GM19240 (cell line): ENCODE results near the gene OBI1.
"Not testable (repeated sequence)": the region's sequence is repeated elsewhere in the genome, so short reads cannot be mapped to it uniquely, and the experiment has no call there.

Experiments
- DNase-seq: peaks from one replicate; pipeline ENCODE4 v3.0.0; 2011; ENCODE audit warnings: low spot score; ENCODE audit not compliant: insufficient read length

Gene OBI1

DNA sequence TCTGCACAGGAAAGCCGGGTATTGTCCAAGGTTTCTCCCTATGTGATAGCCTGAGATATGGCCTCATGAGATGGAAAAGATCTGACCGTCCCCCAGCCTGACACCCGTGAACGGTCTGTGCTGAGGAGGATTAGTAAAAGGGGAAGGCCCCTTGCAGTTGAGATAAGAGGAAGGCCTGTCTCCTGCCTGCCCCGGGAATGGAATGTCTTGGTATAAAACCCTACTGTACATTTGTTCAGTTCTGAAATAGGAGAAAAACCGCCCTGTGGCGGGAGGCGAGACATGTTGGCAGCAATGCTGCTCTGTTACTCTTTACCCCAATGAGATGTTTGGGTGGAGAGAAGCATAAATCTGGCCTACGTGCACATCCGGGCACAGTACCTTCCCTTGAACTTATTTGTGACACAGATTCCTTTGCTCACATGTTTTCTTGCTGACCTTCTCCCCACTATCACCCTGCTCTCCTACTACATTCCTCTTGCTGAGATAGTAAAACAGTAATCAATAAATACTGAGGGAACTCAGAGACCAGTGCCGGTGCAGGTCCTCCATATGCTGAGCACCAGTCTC, 11.8 kb downstream of the OBI1 start:
- DNase-seq: not testable (repeated sequence)

DNA sequence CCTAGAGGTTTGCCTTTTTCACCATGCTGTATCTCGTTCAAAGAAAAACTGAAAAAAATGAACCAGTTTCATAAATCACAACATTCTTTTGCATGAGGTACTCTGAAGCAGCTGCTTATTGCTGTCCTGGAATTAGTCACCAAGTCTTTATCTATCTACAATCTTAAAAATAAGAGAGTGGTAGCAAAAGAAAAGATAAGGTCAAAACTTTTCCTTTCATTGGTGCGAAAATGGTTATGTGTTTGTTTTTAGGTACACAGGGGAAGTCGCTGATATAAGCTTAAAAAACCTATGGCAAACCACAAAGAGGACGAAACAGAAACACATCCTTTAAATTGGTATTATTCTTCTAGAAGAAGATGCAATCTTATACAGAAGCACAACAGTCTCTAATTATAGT, 20.7 kb downstream of the OBI1 start:
- DNase-seq: no peak

DNA sequence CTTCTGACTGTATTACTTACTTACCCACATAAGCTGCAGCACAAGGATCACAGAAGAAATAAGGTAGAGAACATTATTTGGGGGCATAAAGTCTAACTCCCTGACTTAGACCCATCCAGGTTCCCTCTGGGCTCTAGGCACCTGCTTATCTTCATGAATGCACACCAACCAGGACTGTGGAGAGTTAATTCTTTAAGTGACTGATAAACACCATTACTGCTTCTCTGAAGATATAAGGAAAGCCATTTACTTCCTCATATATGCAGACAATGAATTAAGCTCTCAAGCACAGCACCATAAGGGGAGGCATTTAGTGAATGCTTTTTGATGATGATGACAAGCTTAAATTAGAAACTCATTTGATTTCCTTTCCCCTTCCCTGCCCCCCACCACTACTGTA, 22.5 kb downstream of the OBI1 start:
- DNase-seq: no peak

DNA sequence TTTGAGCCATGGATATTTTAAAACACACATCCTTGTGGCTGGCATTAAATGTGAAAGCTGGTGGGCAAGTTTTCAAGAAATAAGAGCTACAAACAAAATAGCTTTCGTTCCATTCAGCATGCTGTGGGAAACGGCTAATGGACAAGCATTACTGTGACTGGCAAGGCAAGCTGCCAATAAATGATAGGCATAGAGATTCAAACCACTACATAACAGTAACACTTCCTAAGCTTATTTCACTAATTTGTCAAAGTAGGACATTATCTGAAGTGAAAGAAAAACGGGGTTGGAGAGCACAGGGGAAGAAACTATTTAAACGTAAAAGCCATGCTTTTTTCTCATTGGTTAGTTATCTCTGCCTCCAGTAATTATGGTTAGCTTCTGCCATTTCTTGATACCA, 26.0 kb downstream of the OBI1 start:
- no peak for DNase-seq

DNA sequence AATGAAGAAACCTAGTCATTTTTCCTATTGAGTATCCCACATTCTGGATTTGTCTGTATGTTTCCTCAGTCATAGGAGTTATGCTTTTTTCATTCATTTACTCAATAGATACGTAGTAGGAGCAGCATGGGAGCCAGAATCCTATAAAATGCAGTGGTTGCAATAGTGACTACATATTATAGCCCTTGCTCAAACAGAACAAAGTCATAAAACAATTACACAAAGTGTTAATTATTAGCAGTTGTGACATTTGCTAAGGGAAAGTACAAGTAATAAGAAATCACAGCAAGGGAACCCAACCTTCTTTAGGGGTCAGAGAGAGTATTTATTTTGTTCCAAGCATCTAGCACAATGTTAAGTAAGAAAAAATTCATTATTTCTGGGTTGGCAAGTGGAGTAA, 27.9 kb downstream of the OBI1 start:
- DNase-seq: no peak

DNA sequence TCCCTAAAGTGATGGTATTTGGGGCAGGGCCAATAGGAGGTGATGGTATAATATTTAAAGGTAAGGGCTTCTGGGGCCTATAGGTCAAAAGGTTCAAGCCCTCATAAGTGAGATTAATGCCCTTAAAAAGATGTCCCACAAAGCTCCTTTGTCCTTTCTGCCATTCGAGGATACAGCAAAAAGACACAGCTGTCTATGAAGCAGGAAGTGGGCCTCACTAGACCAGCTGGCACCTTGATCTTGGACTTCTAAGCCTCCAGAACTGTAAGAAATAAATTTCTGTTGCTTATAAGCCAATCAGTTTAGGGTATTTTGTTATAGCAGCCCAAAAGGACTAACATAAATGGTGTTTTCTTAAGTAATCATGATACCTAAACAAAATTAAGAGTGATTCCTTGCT, 28.4 kb downstream of the OBI1 start:
- DNase-seq: no peak

DNA sequence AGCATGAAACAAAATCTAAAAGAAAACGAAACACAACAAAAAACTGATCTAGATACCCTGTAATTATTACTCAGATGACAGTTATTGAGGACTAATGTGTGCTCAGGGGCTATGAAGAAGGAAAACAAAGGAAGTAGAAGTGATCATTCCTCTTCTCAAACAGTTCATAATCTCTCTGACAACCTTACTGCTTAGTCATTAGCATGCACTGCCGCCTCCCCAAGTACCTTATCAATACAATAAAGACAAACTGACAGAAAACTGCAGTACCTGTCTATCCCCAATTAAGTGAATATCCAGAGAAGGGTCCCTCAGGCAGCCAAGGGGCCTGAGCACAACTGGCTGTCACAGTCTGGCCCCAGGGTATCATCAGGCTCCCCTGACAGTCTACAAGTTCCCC, 33.6 kb downstream of the OBI1 start:
- DNase-seq: no peak

DNA sequence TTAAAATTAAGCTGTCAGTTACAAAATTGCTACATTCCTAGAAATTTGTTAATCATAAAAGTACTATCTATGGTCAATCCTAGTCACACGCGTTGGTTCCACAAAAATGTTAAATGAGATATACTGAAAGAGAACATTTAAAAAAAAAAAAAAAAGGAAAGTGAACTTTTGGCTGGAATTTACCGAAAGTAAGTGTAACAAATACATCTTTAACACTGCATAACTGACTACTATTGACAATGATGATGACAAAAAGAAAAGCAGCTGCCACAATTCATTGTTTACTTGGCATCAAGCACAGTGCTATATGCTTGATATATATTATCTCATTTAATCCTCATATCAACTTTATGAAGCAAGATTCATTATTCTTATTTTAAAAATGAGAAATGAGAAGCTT, 35.8 kb downstream of the OBI1 start:
- DNase-seq: no peak

DNA sequence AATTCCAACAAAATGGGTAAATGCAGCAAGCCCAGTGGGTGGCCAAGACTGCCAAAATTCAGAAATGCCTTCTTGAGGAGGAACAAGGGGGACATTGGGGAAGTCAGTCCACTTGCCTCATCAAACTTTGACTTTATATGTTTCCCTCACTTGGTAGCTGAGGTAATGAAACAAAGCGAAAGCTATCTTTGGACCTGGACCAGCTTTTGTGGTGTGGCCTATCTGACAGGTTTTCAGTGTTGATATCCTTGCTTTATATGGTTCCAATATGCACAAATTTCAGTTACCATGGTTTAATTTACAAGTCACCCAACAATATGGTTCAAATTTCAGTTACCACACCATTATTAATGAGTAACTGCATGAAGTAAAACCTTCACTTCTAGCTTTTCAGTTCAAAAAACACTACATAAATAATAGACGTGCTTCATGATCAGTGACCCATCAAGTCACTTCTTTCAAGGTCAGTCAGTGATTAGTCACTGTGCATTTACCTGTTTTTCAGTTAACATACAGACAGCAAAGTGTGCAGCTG, 38.0 kb downstream of the OBI1 start:
- no peak for DNase-seq

DNA sequence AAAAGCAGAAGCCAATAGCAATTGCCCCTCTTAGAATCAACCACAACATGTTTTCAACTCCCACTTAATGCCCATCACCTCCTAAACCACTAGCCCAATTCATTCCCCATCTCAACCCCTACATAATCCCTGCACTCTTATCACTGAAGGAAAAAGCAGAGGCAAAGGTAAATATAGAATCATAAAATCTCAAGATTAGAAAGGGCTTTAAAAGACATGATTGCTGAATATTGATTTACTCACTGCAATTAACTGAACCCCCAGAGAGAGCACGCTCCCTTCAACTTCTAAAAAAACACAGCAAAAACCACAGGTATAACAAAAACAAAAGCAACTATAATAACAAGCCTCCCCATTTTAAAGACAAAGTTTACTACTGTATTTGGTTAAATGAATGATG, 40.5 kb downstream of the OBI1 start:
- no peak for DNase-seq

DNA sequence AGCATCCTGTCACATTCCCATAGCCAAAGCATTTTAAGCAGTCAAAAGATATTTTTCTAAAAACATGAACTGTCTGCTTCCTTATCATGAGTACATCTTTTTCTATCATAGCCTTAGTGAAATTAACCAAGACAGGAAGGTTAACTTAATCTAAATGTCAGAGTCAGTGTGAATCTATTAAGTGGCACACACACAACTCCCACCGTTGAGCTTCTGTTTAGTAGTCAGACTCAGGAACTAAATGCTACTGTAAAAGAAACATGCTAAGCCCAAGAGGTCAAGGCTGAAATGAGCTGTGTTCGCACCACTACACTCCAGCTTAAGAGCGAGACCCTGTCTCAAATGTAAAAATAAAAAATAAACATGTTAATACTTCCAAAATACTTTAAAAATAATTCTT, 47.9 kb downstream of the OBI1 start:
- no peak for DNase-seq

DNA sequence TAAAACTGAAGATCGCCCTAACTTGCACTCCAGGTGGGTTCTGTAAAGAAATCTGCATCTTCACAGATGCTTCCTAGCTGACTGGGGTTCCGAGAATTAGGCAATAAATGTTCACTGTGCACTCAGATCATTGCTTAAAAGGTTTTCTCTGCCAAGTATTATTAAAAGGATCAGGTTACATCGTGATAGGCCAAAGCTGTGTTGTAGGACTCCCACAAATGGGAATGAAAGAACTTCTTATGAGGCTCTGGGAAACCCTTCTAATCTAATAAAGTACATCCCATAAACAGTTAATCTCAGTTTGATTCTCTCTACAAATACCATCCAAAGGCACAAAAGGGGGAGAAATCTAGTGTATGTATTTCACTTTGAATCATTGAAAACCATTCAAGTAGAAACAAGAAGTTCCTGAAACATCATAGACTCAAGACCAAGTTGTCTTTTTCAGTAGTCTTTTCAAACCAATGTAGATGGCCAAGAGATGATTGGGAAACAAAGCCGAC, 48.5 kb downstream of the OBI1 start:
- no peak for DNase-seq

DNA sequence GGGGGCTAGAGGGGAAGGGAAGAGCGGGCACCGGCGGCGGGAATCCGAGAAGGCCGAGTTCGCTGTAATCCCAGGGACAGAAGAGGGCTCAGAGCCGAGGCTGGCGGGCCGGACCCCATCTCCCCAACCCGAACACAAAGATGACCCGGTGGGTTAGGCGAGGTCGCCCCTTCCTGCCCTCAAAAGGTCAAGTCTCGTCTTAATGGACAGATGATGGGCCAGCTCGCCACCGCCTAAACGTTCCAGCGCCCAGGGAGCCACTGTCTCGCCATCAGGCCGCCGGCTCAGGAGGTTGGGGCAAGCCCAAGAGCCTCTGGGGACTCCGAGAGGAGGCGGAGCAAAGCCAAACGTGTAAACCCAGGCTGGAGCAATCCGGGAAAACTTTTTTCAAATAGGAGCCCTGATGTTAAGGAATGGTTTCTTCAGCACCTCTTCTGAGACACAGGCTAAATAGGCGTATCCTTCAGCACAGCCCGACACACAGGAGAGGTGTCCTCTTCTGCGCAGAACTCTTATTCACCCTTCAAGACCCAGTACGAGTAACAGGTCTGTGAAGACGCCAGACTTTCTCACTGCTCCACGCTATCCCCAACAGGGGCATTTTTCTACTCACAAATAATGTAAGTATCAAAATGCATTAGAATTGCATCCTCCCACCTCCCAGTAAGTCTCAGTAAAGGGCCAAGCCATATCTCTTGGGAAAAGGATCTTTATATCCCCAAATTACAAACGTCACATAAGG, 49.3 kb downstream of the OBI1 start:
- no peak for DNase-seq

DNA sequence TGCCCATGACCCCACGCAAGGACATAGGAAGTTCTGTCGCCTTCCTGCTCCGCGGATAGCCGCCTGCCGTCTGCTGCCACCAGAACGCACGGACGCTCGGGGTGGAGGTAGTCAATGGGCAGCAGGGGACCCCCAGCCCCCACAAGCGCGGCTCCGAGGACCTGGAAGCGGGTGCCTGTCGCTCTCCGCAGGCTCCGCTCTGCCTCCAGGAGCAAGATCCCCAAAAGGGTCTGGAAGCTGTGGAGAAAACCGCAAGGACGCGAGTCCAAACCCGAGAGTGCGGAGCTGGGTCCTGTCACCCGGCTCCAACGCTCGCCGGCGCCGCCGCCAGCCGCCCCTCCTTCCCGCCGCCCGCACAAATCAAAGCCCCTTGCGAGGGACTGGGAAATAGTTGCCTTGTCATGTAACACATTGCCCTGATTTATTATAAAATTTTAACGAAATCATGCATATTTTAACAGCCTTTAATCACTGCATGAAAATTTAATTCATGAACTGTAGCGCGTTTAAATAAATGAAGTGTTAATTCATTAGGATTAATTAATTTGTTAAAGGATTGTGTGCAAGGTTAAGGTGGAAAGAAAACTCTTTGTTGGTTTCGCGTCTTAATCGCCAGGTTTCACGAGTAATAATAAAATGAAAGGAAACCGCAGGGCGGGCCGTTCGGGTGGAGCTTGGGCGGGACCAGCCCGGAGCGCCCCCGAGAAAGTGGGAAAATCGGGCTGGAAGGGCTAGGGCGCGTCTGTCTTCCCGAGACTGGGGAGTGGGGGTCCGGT, 50.1 kb downstream of the OBI1 start:
- DNase-seq: no peak

DNA sequence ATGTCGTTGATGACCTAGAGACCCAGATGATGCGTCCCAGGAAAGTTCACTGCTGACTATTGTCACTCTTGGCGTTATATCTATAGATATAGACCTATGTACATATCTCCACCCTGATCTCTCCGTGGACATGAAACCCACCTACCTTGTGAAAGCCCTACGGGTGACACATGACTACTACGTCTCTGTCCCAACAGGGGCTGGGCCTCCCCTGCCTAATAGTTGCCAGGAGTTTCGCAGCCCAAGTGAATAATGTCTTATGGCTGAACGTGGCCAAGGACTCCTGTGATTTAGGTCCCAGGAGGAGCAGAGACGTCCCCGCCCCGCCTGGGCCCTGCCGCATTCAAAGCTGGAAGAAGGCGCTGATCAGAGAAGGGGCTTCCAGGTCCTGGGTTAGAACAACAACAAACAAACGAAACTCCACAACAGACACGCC, 50.7 kb downstream of the OBI1 start:
- DNase-seq: no peak

DNA sequence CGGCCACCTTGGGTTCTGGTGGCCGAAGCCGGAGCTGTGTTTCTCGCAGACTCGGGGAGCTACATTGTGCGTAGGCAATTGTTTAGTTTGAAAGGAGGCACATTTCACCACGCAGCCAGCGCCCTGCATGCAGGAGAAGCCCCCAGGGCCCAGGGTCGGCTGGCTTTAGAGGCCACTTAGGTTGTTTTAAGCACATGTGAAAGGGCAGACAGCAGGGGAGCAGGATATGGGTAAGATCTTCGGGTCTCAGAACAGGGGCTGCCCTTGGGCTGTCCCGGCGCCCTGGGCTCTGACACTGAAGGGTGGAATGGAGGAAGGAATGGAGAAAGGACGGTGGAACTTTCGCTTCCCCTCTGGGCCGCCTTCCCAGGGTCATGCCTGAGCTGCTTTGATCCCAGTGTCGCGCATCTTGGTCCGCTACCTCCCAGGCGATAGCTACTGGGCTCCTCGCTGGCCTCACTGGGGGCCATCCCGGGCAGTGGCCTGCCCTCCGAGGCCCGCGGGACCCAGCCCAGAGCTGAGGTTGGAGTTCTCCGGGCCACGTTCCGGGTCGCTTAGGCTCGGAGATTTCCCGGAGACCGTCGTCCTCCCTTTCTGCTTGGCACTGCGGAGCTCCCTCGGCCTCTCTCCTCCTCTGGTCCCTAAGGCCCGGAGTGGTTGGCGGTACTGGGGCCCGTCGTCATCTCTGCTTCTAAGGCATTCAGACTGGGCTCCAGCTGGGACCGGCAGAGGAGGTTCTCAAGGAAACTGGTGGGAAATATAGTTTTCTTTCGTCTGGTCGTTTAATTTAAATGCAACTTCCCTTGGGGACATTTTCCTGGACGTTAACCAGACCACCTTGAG, 51.3 kb downstream of the OBI1 start:
- DNase-seq: no peak

DNA sequence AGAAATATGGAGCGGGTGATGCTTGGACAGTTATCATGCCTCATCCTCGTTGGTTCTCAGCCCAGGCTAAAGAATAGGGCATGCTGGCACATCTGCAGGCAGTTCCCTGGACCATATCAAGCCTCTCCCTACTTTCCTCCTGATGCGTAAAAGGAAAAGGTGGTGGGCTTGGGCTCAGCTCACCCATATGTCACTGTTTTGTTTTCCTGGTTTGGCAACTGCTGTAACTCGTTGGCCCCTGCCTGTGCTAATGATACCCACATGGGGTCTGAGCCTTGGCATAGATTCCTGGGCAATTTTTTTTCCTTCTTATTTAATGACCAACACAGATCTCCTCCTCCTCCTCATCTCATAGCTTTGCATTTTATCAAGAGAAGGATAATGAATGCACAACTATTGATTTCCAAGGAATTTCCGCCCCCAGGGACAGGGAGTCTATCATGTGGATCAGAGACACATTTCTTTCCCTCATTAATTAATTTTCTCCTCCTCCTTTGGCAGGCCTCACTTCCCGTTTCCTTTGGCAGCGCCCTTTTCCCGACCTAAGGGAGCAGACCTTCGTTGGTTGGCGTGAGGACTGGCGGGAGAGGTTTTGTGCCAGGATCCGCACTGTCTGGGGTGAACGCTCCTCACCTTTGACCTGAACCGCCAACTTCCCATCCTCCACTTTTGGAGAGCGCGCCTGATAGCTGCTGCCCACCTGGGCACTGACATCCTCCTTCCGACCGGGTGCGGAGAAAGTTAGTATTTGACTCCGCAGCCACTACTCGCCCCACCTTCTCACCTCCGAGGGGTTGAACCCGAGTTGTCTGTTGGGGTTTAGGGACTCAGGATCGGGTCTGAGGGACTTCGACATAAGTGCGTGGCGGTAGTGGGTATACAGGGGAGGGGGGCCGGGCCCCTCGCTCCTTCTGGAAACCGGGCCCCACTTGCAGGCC, 52.2 kb downstream of the OBI1 start:
- no peak for DNase-seq

DNA sequence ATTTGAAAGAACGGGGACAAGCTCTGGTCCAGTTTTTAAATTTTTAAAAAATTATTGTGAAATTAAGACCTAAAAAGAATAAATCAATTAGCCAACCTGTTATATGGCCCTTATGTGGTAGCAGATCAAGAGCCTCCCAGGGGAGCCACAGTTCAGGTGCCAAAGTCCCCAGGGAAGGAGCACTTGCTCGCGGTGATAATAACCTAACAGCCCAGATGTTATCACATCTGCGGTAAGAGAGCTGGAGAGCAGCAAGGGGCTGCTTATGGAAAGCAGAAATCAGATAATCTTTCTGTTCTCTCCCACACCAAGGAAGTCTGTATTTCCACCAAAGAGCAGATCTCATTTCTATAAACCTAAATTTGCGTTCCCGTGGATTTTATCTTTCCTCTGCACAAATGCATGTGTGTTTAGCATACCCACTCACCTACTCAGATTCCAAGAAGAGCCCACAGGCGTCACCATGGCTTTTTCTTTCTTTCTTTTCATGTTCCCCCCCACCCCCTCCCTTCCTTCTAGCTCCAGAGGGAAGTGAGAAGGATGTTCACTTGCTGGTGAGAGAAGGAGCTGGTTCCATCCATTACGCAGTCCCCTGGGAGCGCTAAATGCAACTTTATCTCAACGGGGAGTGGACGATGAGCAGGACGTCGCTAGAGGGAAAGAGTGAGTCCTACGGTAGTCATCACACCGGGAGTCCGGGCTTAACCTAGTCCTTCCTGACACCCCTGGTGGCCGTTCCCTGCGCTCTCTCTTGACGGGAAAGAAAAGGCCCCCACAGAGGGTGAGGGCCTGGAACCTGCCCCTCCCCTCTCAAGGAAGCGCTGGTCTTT, 54.0 kb downstream of the OBI1 start:
- DNase-seq: no peak

DNA sequence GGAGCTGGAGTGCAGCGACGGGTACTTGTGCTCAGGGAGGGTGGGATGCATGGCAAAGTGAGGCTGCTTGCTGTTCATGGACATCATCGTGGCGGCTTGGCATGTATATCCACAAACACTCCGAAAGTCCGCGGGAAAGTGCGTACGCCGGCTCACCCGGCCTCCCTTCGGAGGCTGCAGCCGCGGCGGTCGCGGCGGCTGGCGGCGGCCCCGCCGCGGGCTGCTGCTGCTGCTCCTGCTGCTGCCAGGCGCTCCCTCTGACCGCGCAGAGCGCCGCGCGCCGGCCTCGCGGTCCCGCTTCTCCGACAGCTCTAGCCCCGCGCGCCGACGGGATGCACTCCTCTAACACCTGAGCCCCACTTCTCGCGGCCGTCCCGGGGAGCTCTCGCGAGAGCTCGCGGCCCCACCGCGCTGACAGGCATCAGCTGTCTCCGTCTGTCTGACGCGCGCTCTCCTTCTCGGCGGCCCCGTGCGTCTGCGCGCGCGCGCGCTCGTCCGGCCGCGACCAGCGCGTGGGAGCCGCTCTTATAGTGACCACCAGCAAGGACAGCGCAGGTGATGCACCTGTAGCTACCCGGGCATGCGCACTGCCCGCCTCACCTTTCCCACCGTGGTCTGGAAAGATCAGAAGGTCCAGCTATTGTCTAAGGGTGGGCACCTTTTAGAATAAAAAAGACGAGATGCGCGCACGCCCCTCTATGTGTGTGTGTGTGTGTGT, 55.6 kb downstream of the OBI1 start, which contains the start of gene POU4F1:
Gene POU4F1, minus strand, starts transcription at position 313 of the 718 bp plus-strand sequence. Its CDS starts 226 bp downstream, at position 87.
- peak; percentile 60 for DNase-seq
